CD4-positive, CD25-positive, alpha-beta regulatory T cell (primary cell): ENCODE measurements around the gene AGPAT4. TPM values are rescaled to one million over a fixed set of nuclear protein-coding genes. Genes with fewer than 3 reads are reported as not detected.
"Not testable (repeated sequence)": the region's sequence is repeated elsewhere in the genome, so short reads cannot be mapped to it uniquely, and the experiment has no call there.

Source experiments
- ATAC-seq, 2 donors: fragments of 150-1000 bp; cut with Tn5 transposase; one replicate each; pipeline ENCODE4 v1.10.0; 2021; ENCODE audit warnings: low read depth in 2 of 2, moderate number of reproducible peaks in 2 of 2, moderate library complexity in 1 of 2
- DNase-seq, 3 donors: peaks; one replicate each; pipeline versions ENCODE4 v3.0.0 to v3.0.0-alpha.2; 2012 to 2022; ENCODE audit warnings: mixed read lengths in 1 of 3
- H3K27ac ChIP-seq: one replicate; pipeline ENCODE4 v1.7.0; 2013; ENCODE audit warnings: mild to moderate bottlenecking, low read length; ENCODE audit not compliant: insufficient read depth, poor library complexity, severe bottlenecking
- H3K27me3 ChIP-seq: one replicate; pipeline ENCODE4 v1.7.0; 2013; ENCODE audit warnings: low read length; ENCODE audit not compliant: control insufficient read depth, insufficient read depth
- H3K36me3 ChIP-seq: one replicate; pipeline ENCODE4 v1.7.0; 2013; ENCODE audit warnings: mild to moderate bottlenecking, low read length, moderate library complexity; ENCODE audit not compliant: control insufficient read depth, insufficient read depth
- H3K4me1 ChIP-seq: 2 replicates; pipeline ENCODE4 v1.7.0; 2013; ENCODE audit warnings: mild to moderate bottlenecking, low read length; ENCODE audit not compliant: insufficient read depth, control insufficient read depth, poor library complexity, severe bottlenecking
- H3K4me3 ChIP-seq: one replicate; pipeline ENCODE4 v1.7.0; 2013; ENCODE audit warnings: low read depth, mild to moderate bottlenecking, low read length, moderate library complexity
- H3K9me3 ChIP-seq, 2 experiments: 1 replicate in 1 of 2; 2 replicates in 1 of 2; pipeline ENCODE4 v1.7.0; 2013; ENCODE audit warnings: low read length in 2 of 2, mild to moderate bottlenecking in 1 of 2, moderate library complexity in 1 of 2; ENCODE audit not compliant: control insufficient read depth in 2 of 2
- H3K27ac Mint-ChIP-seq, 3 donors: one replicate each; pipeline ENCODE4 v1.8.0; 2020 to 2022; ENCODE audit warnings: mild to moderate bottlenecking in 3 of 3, mixed read lengths in 3 of 3, moderate library complexity in 2 of 3
- H3K27me3 Mint-ChIP-seq: one replicate; pipeline ENCODE4 v1.8.0; 2022; ENCODE audit warnings: mild to moderate bottlenecking, mixed read lengths
- H3K36me3 Mint-ChIP-seq: one replicate; pipeline ENCODE4 v1.8.0; 2020; ENCODE audit warnings: mixed read lengths
- H3K4me1 Mint-ChIP-seq, 4 donors: one replicate each; pipeline ENCODE4 v1.8.0; 2020 to 2022; ENCODE audit warnings: mixed read lengths in 4 of 4, mild to moderate bottlenecking in 1 of 4
- H3K4me3 Mint-ChIP-seq, 4 donors: one replicate each; pipeline ENCODE4 v1.8.0; 2020 to 2022; ENCODE audit warnings: mild to moderate bottlenecking in 4 of 4, mixed read lengths in 4 of 4, moderate library complexity in 3 of 4
- H3K9me3 Mint-ChIP-seq, 7 donors: one replicate each; pipeline ENCODE4 v1.8.0; 2020 to 2022; ENCODE audit warnings: mixed read lengths in 7 of 7, mild to moderate bottlenecking in 3 of 7, moderate library complexity in 2 of 7
- polyA plus RNA-seq, 4 donors: library from polyadenylated mRNA; unstranded; fragments of 300-500 nt; fragmentation: Illumina TruSeq; gene quantifications; one replicate each; pipeline ENCODE4 v1.2.3, GENCODE V29; 2021
- total RNA-seq: library from RNA; stranded (reverse); gene quantifications from one replicate; pipeline ENCODE4 v1.2.3, GENCODE V29; 2022

AGPAT4 gene
- total and polyA plus RNA-seq, 5 donors from 2014 or later, result 2.4 to 14.6 (median 4.1) TPM

GRCh38 chr6:161123319-161123718, 150.5 kb downstream of the AGPAT4 start:
- not testable (repeated sequence) for ATAC-seq, H3K27me3 Mint-ChIP-seq, H3K27ac Mint-ChIP-seq, H3K4me3 ChIP-seq, H3K27me3 ChIP-seq, H3K4me3 Mint-ChIP-seq, H3K27ac ChIP-seq, H3K4me1 ChIP-seq, DNase-seq
- peaks cover 0 to 16% (median 3%) of the 10 kb centered on the region in 4 donors for H3K4me1 Mint-ChIP-seq
- H3K9me3 Mint-ChIP-seq, result peaks cover 6 to 46% (median 12%) of the 10 kb centered on the region in 7 donors
- Histone ChIP-seq H3K9me3 (peaks cover 6 to 15% of the 10 kb centered on the region in 2 experiments), H3K36me3 (peaks cover 42% of the 10 kb centered on the region)
- peaks cover 72% of the 10 kb centered on the region for H3K36me3 Mint-ChIP-seq

DNA sequence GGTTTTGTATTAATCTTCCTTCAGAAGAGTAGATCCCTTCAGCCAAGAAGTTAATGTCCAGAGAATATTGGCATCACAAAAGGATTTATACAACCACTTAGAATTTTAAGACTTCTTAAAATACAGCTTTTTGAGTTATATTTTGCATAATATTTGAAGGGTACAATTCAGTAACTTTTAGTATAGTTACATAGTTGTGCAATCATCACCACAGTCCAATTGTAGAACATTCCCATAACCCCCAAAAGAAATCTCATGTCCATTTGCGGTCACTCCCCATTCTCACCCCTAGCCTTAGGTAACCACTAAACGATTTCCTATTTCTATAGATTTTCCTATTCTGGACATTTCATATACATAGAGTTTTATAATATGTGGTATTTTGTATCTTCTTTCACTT, 155.9 kb downstream of the AGPAT4 start:
- Mint-ChIP-seq H3K4me3 (no peak overlapping the region), H3K36me3 (peaks cover 68% of the 10 kb centered on the region), H3K27ac (no peak overlapping the region), H3K9me3 (peaks cover 2 to 17% (median 9%) of the 10 kb centered on the region in 7 donors), H3K4me1 (peaks cover 0 to 8% (median 1%) of the 10 kb centered on the region in 4 donors), H3K27me3 (no peaks in the 10 kb centered on the region)
- peaks cover 2 to 6% of the 10 kb centered on the region in 2 experiments for H3K9me3 ChIP-seq
- no peaks in the 10 kb centered on the region for H3K4me1 ChIP-seq
- H3K4me3 ChIP-seq, result no peak overlapping the region
- DNase-seq, result no peak
- peaks cover 65% of the 10 kb centered on the region for H3K36me3 ChIP-seq
- no peak overlapping the region for H3K27ac ChIP-seq
- no peak for ATAC-seq
- no peaks in the 10 kb centered on the region for H3K27me3 ChIP-seq

DNA sequence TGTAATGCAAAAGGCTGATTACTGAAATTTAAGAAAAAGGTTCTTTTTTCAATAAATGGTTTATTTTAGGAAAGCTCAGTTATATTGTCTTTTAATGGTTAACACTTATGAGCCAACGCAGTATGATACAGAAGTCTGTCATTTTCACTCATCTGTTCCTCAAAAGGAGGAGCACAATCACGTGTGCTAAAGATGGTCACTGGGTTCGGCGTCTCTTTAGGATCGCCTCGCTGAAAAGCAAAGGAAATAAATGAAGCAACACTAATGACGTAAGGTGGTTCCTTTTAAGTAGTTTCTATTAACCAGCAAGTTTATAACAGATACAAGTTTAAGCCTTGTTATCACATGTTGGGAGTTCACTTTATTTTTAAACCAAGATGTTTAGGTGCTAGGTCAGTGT, 156.6 kb downstream of the AGPAT4 start:
- DNase-seq (no peak), ATAC-seq (no peak)
- no peaks in the 10 kb centered on the region for H3K9me3 ChIP-seq
- H3K4me1 ChIP-seq, result no peaks in the 10 kb centered on the region
- H3K36me3 Mint-ChIP-seq, result peaks cover 68% of the 10 kb centered on the region
- H3K4me3 Mint-ChIP-seq, result no peak overlapping the region
- H3K4me1 Mint-ChIP-seq, result peaks cover 0 to 7% (median 3%) of the 10 kb centered on the region in 4 donors
- no peak overlapping the region for H3K4me3 ChIP-seq
- H3K27ac Mint-ChIP-seq, result peak overlapping the region in 1 of 3 donors; percentile 25
- no peaks in the 10 kb centered on the region for H3K27me3 Mint-ChIP-seq
- peaks cover 68% of the 10 kb centered on the region for H3K36me3 ChIP-seq
- H3K27ac ChIP-seq, result no peak overlapping the region
- peaks cover 0 to 17% (median 7%) of the 10 kb centered on the region in 7 donors for H3K9me3 Mint-ChIP-seq
- no peaks in the 10 kb centered on the region for H3K27me3 ChIP-seq

DNA sequence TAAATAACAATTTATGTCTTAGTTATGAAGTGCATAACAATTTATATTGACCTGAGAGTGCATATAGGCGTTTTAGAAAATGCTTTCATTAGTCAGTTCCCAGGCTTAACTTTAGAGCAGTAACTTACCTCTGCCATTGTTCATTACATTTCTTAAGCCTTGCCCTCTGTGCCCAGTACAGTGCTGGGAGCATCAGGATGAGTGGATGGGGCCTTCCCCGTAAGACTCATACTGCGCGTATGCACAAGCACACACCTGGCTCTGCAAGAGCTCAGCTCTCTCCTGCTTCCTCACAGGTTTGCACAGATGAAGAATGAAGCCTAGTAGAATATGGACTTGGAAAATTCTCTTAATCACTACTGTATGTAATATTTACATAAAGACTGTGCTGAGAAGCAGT, 157.3 kb downstream of the AGPAT4 start:
- peaks cover 5% of the 10 kb centered on the region for H3K4me1 ChIP-seq
- H3K36me3 ChIP-seq, result peaks cover 71% of the 10 kb centered on the region
- Mint-ChIP-seq H3K4me3 (no peak overlapping the region), H3K27me3 (no peaks in the 10 kb centered on the region), H3K36me3 (peaks cover 66% of the 10 kb centered on the region), H3K27ac (peak overlapping the region in 2 of 3 donors; percentile 25 to 35), H3K4me1 (peaks cover 4 to 12% (median 6%) of the 10 kb centered on the region in 4 donors), H3K9me3 (peaks cover 0 to 10% (median 3%) of the 10 kb centered on the region in 7 donors)
- DNase-seq (no peak), ATAC-seq (no peak)
- H3K27me3 ChIP-seq, result no peaks in the 10 kb centered on the region
- H3K4me3 ChIP-seq, result no peak overlapping the region
- H3K27ac ChIP-seq, result no peak overlapping the region
- no peaks in the 10 kb centered on the region for H3K9me3 ChIP-seq

GRCh38 chr6:161115468-161115867, 158.4 kb downstream of the AGPAT4 start:
- no peak overlapping the region for H3K27ac ChIP-seq
- H3K9me3 ChIP-seq, result no peaks in the 10 kb centered on the region
- H3K27ac Mint-ChIP-seq, result peak overlapping the region; percentile 28 to 95 (median 66)
- H3K4me3 ChIP-seq, result no peak overlapping the region
- H3K4me3 Mint-ChIP-seq, result no peak overlapping the region
- peaks cover 13% of the 10 kb centered on the region for H3K4me1 ChIP-seq
- H3K27me3 ChIP-seq, result no peaks in the 10 kb centered on the region
- peaks cover 12 to 19% (median 15%) of the 10 kb centered on the region in 4 donors for H3K4me1 Mint-ChIP-seq
- peaks cover 68% of the 10 kb centered on the region for H3K36me3 ChIP-seq
- no peak for ATAC-seq
- peaks cover 0 to 6% (median 3%) of the 10 kb centered on the region in 7 donors for H3K9me3 Mint-ChIP-seq
- H3K36me3 Mint-ChIP-seq, result peaks cover 70% of the 10 kb centered on the region
- no peak for DNase-seq
- no peaks in the 10 kb centered on the region for H3K27me3 Mint-ChIP-seq

- peak overlapping the region; percentile 77 to 89 (median 81) for H3K27ac Mint-ChIP-seq
- H3K36me3 ChIP-seq, result peaks cover 76% of the 10 kb centered on the region
- H3K4me1 Mint-ChIP-seq, result peaks cover 12 to 23% (median 20%) of the 10 kb centered on the region in 4 donors
- H3K36me3 Mint-ChIP-seq, result peaks cover 78% of the 10 kb centered on the region
- peak; percentile 86 to 94 for ATAC-seq
- H3K9me3 Mint-ChIP-seq, result no peaks in the 10 kb centered on the region
- peak in 2 of 3 donors; percentile 45 to 76 for DNase-seq
- no peaks in the 10 kb centered on the region for H3K27me3 ChIP-seq
- peak overlapping the region; percentile 5 to 53 (median 26) for H3K4me3 Mint-ChIP-seq
- peak overlapping the region; percentile 52 for H3K27ac ChIP-seq
- H3K4me1 ChIP-seq, result peaks cover 13% of the 10 kb centered on the region
- H3K4me3 ChIP-seq, result peak overlapping the region; percentile 53
- no peaks in the 10 kb centered on the region for H3K27me3 Mint-ChIP-seq
- H3K9me3 ChIP-seq, result no peaks in the 10 kb centered on the region
Measured at GRCh38 chr6:161111261-161111660, 162.6 kb downstream of the AGPAT4 start.

DNA sequence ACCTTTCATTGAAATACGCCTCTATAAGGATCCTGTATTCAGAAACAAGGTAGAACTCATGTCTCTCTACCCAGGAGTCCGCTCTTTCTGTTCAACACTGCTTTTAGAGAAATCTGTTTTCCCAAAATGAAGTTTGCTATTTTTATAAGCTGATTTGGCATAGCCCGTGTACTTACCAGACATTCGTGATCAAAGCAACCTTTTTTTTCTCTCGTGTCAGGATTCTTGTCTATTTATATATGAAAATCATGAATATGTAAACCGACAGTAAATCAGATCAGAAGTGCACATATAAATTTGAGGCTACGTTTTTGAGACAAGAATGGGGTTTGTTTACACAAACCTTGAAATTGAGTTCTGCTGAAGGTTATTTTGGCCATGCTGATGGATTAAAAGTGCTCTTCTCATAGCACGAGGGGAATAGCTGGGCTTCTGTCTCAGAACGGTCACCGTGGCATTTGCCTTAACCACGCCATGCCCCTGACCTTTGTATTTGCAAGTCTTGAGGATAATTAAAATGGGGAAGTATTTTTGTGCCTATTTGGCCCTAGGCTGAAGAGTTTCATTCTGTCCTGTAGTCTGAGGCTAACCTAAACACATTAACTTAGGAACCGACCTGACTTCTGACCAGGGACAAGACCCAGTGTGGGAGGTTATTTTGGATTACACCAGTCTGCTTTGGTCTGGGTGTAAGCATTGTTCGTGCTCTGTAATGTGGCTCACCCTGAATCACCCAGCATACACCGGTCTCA, 163.7 kb downstream of the AGPAT4 start:
- ATAC-seq, result no peak
- no peak for DNase-seq
- Mint-ChIP-seq H3K27me3 (no peaks in the 10 kb centered on the region), H3K36me3 (peaks cover 78% of the 10 kb centered on the region), H3K27ac (peak overlapping the region; percentile 70 to 89 (median 81)), H3K4me1 (peaks cover 12 to 23% (median 20%) of the 10 kb centered on the region in 4 donors), H3K4me3 (no peak overlapping the region), H3K9me3 (no peaks in the 10 kb centered on the region)
- Histone ChIP-seq H3K36me3 (peaks cover 77% of the 10 kb centered on the region), H3K27me3 (no peaks in the 10 kb centered on the region), H3K9me3 (no peaks in the 10 kb centered on the region), H3K4me1 (peaks cover 13% of the 10 kb centered on the region), H3K4me3 (no peak overlapping the region), H3K27ac (no peak overlapping the region)
